WTC11 (cell line): Measurements from ENCODE around the gene PLA1A. TPM values are rescaled to one million over a fixed set of nuclear protein-coding genes. Genes with fewer than 3 reads are reported as not detected.
A peak's percentile ranks its signal among the peaks of the same experiment; 100 is the strongest.

ENCODE experiments used
- ATAC-seq: fragments of 200-7000 bp; cut with Tn5 transposase; 2 replicates; pipeline ENCODE4 v1.10.0; 2021; ENCODE audit warnings: mild to moderate bottlenecking, moderate library complexity
- CTCF ChIA-PET: fragments of 300-600 bp; sonication (Branson Sonifier 250); formaldehyde crosslinking; loops from one replicate; lab custom pipeline; 2021; ENCODE audit warnings: antibody characterized with exemption; lab: Charles Lee
- POLR2A ChIA-PET: fragments of 350-600 bp; sonication (Branson Sonifier 250); formaldehyde crosslinking; loops from one replicate; lab custom pipeline; 2021; ENCODE audit warnings: antibody characterized with exemption; lab: Charles Lee
- DNase-seq: peaks from one replicate; pipeline ENCODE4 v3.0.0; 2021; ENCODE audit warnings: low spot score
- H3K27ac Mint-ChIP-seq: 2 replicates; pipeline ENCODE4 v1.8.0; 2021; ENCODE audit warnings: mixed read lengths
- H3K27me3 Mint-ChIP-seq: 2 replicates; pipeline ENCODE4 v1.8.0; 2021; ENCODE audit warnings: low read depth, mild to moderate bottlenecking, moderate library complexity, mixed read lengths
- H3K36me3 Mint-ChIP-seq: 2 replicates; pipeline ENCODE4 v1.8.0; 2021; ENCODE audit warnings: mixed read lengths
- H3K4me1 Mint-ChIP-seq: 2 replicates; pipeline ENCODE4 v1.8.0; 2022; ENCODE audit warnings: mixed read lengths
- H3K4me3 Mint-ChIP-seq: 2 replicates; pipeline ENCODE4 v1.8.0; 2021; ENCODE audit warnings: mild to moderate bottlenecking, moderate library complexity, mixed read lengths
- H3K9me3 Mint-ChIP-seq: 2 replicates; pipeline ENCODE4 v1.8.0; 2021; ENCODE audit warnings: mixed read lengths
- AR ChIP-seq: fragments of 250-450 bp; sonication (Bioruptor Pico); IDR thresholded peaks from 2 replicates; pipeline ENCODE4 v1.9.0; 2021; ENCODE audit warnings: mild to moderate bottlenecking
- ATF2 ChIP-seq: sonication (generic); formaldehyde crosslinking; IDR thresholded peaks from 2 replicates; pipeline ENCODE4 v1.8.1; 2022; ENCODE audit warnings: low read depth, missing genetic modification reagents, borderline replicate concordance
- ATF3 ChIP-seq: sonication (generic); formaldehyde crosslinking; conservative IDR thresholded peaks from 2 replicates; pipeline ENCODE4 v1.8.1; 2022; ENCODE audit warnings: mild to moderate bottlenecking, missing genetic modification reagents
- FOXP1 ChIP-seq: sonication (generic); formaldehyde crosslinking; IDR thresholded peaks from 2 replicates; pipeline ENCODE4 v1.8.0; 2022; ENCODE audit warnings: missing genetic modification reagents, mild to moderate bottlenecking, moderate library complexity, borderline replicate concordance
- GRHL2 ChIP-seq: fragments of 250-450 bp; sonication (Bioruptor Pico); IDR thresholded peaks from 2 replicates; pipeline ENCODE4 v1.8.0; 2022; ENCODE audit warnings: mild to moderate bottlenecking, moderate library complexity; ENCODE audit not compliant: insufficient replicate concordance, severe bottlenecking
- KAT7 ChIP-seq: sonication (generic); formaldehyde crosslinking; IDR thresholded peaks from 2 replicates; pipeline ENCODE4 v1.8.1; 2023; ENCODE audit warnings: missing genetic modification reagents, mild to moderate bottlenecking, borderline replicate concordance
- NFATC4 ChIP-seq: fragments of 250-450 bp; sonication (Bioruptor Pico); IDR thresholded peaks from 2 replicates; pipeline ENCODE4 v1.9.0; 2021; ENCODE audit warnings: mild to moderate bottlenecking
- NFYB ChIP-seq: sonication (generic); formaldehyde crosslinking; conservative IDR thresholded peaks from 2 replicates; pipeline ENCODE4 v1.8.0; 2022; ENCODE audit warnings: low read depth, missing genetic modification reagents
- RELA ChIP-seq: sonication (generic); formaldehyde crosslinking; IDR thresholded peaks from 2 replicates; pipeline ENCODE4 v1.8.1; 2022; ENCODE audit warnings: missing genetic modification reagents, mild to moderate bottlenecking, borderline replicate concordance
- ZBTB43 ChIP-seq: sonication (generic); formaldehyde crosslinking; IDR thresholded peaks from 2 replicates; pipeline ENCODE4 v1.8.1; 2023; ENCODE audit warnings: mild to moderate bottlenecking, missing genetic modification reagents
- ZNF232 ChIP-seq: sonication (generic); formaldehyde crosslinking; IDR thresholded peaks from 2 replicates; pipeline ENCODE4 v1.8.0; 2022; ENCODE audit warnings: mild to moderate bottlenecking, missing genetic modification reagents
- ZNF281 ChIP-seq: sonication (generic); formaldehyde crosslinking; IDR thresholded peaks from 2 replicates; pipeline ENCODE4 v1.8.0; 2023; ENCODE audit warnings: mild to moderate bottlenecking, missing genetic modification reagents
- ZNF512 ChIP-seq: sonication (generic); formaldehyde crosslinking; IDR thresholded peaks from 2 replicates; pipeline ENCODE4 v1.8.1; 2022; ENCODE audit warnings: missing genetic modification reagents, borderline replicate concordance
- ZNF532 ChIP-seq: fragments of 250-450 bp; sonication (Bioruptor Pico); IDR thresholded peaks from 2 replicates; pipeline ENCODE4 v1.9.0; 2021; ENCODE audit warnings: mild to moderate bottlenecking, borderline replicate concordance
- ZSCAN18 ChIP-seq: fragments of 250-450 bp; sonication (Bioruptor Pico); IDR thresholded peaks from 2 replicates; pipeline ENCODE4 v2.1.2; 2022; ENCODE audit warnings: mild to moderate bottlenecking, moderate library complexity
- total RNA-seq: library from RNA; stranded (reverse); gene quantifications from 3 replicates; pipeline ENCODE4 v1.2.3, GENCODE V29; 2021

The PLA1A gene
- total RNA-seq, 1 experiment from 2014 or later = not detected

GRCh38 chr3:119579366-119580066 lies 18.2 kb upstream of the PLA1A start, which contains the start of gene ADPRH (continued):
- TF ChIP-seq ZNF512 (CRISPR knock-in tag) (no peak), ATF3 (CRISPR knock-in tag) (no peak), ZNF281 (CRISPR knock-in tag) (peak; percentile 54; the same call in 1 of the 2 replicates), FOXP1 (CRISPR knock-in tag) (peak; percentile 33; the same call in 1 of the 2 replicates), AR (CRISPR knock-in tag) (no peak), NFATC4 (CRISPR knock-in tag) (no peak), NFYB (CRISPR knock-in tag) (no peak), RELA (CRISPR knock-in tag) (peak; percentile 61; the same call in 1 of the 2 replicates), ZBTB43 (CRISPR knock-in tag) (no peak)

- peak; percentile 70 for ATAC-seq
- peaks cover 13% of the 10 kb centered on the region for H3K4me1 Mint-ChIP-seq
- peak overlapping the region; percentile 69 for H3K27ac Mint-ChIP-seq
- H3K36me3 Mint-ChIP-seq = no peaks in the 10 kb centered on the region
- peaks cover 6% of the 10 kb centered on the region; the same call in 1 of the 2 replicates for H3K9me3 Mint-ChIP-seq
- ChIA-PET CTCF (interaction anchor here (0.5 to 2.5 kb wide), 5 partner anchors 10 to 101 kb away, joined by 3 to 12 read pairs (median 3); no protein-coding TSS in a partner anchor), POLR2A (interaction anchor here (0.6 kb wide), 1 partner anchor 233 kb away, joined by 3 read pairs; no protein-coding TSS in a partner anchor)
- no peak for DNase-seq
- peak overlapping the region; percentile 92 for H3K4me3 Mint-ChIP-seq
- H3K27me3 Mint-ChIP-seq = peaks cover 32% of the 10 kb centered on the region
- TF ChIP-seq GRHL2 (no peak), ZSCAN18 (CRISPR knock-in tag) (no peak), ZNF232 (CRISPR knock-in tag) (no peak), ZNF532 (CRISPR knock-in tag) (no peak), ATF2 (CRISPR knock-in tag) (no peak), KAT7 (CRISPR knock-in tag) (no peak)
These were observed 17.5 kb upstream of the PLA1A start for GRCh38 chr3:119580067-119580760.
